ENCODE results near the gene PRPSAP2.
A peak's percentile ranks its signal among the peaks of the same experiment; 100 is the strongest.
"Not testable (repeated sequence)": the region's sequence is repeated elsewhere in the genome, so short reads cannot be mapped to it uniquely, and the experiment has no call there.

The PRPSAP2 gene

GRCh38 chr17:18891541-18891940 is 33.6 kb downstream of the PRPSAP2 start:
- DNase-seq = no peak

GRCh38 chr17:18896146-18896545 is 38.2 kb downstream of the PRPSAP2 start:
- no peak for DNase-seq

- no peak for DNase-seq
These were observed 39.0 kb downstream of the PRPSAP2 start for GRCh38 chr17:18896947-18897346.

- DNase-seq = no peak
These were observed 46.6 kb downstream of the PRPSAP2 start for GRCh38 chr17:18904482-18904881.

GRCh38 chr17:18905226-18905625 is 47.3 kb downstream of the PRPSAP2 start:
- no peak for DNase-seq

GRCh38 chr17:18910326-18910725 is 52.4 kb downstream of the PRPSAP2 start:
- DNase-seq = no peak

- DNase-seq = no peak
These were observed 53.0 kb downstream of the PRPSAP2 start for GRCh38 chr17:18910881-18911280.

GRCh38 chr17:18916816-18917500 is 59.0 kb downstream of the PRPSAP2 start:
- DNase-seq = no peak

GRCh38 chr17:18917506-18918032 is 59.6 kb downstream of the PRPSAP2 start:
- DNase-seq = no peak

- no peak for DNase-seq
These were observed 62.0 kb downstream of the PRPSAP2 start for GRCh38 chr17:18919963-18920362.

GRCh38 chr17:18920911-18921441 is 63.0 kb downstream of the PRPSAP2 start:
- no peak for DNase-seq

- no peak for DNase-seq
These were observed 63.6 kb downstream of the PRPSAP2 start for GRCh38 chr17:18921485-18921884.

GRCh38 chr17:18921912-18922451 is 64.1 kb downstream of the PRPSAP2 start:
- DNase-seq = no peak

- DNase-seq = not testable (repeated sequence)
These were observed 64.7 kb downstream of the PRPSAP2 start for GRCh38 chr17:18922596-18922995.

GRCh38 chr17:18925187-18925586 is 67.3 kb downstream of the PRPSAP2 start:
- no peak for DNase-seq

- DNase-seq = no peak
These were observed 70.7 kb downstream of the PRPSAP2 start for GRCh38 chr17:18928628-18929125.

- DNase-seq = no peak
These were observed 74.6 kb downstream of the PRPSAP2 start for GRCh38 chr17:18932360-18933055.

- DNase-seq = no peak
These were observed 75.4 kb downstream of the PRPSAP2 start for GRCh38 chr17:18933102-18934058.

GRCh38 chr17:18937981-18938691 is 80.2 kb downstream of the PRPSAP2 start:
- peak in 1 of 3 experiments; percentile 3 for DNase-seq

- no peak for DNase-seq
These were observed 80.7 kb downstream of the PRPSAP2 start for GRCh38 chr17:18938692-18939023.

- DNase-seq = no peak
These were observed 86.7 kb downstream of the PRPSAP2 start for GRCh38 chr17:18944646-18945045.

GRCh38 chr17:18946536-18946935 is 88.6 kb downstream of the PRPSAP2 start:
- no peak for DNase-seq
